OCI-LY1 (cell line): ENCODE measurements around the gene TMEM18.

Source experiments
- H2AFZ ChIP-seq: fragments of 200-600 bp; sonication (generic), shearing (Covaris generic); 2 replicates; pipeline ENCODE4 v1.6.0; 2014; ENCODE audit warnings: antibody characterized with exemption, mild to moderate bottlenecking, low read length
- H3F3A ChIP-seq: fragments of 200-600 bp; sonication (generic), shearing (Covaris generic); 2 replicates; pipeline ENCODE4 v1.6.0; 2014; ENCODE audit warnings: mild to moderate bottlenecking, antibody characterized with exemption, low read length, moderate library complexity; ENCODE audit not compliant: insufficient read depth
- H3K27ac ChIP-seq: fragments of 200-600 bp; sonication (generic); 2 replicates; pipeline ENCODE4 v1.5.1; 2014; ENCODE audit warnings: low read length, mixed run types, mild to moderate bottlenecking, low read depth; ENCODE audit not compliant: poor library complexity, severe bottlenecking
- H3K27me3 ChIP-seq: fragments of 200-600 bp; sonication (generic); 2 replicates; pipeline ENCODE4 v1.6.0; 2014; ENCODE audit warnings: antibody characterized with exemption, mild to moderate bottlenecking, low read length, moderate library complexity; ENCODE audit not compliant: insufficient read depth
- H3K36me3 ChIP-seq: fragments of 200-600 bp; sonication (generic); 2 replicates; pipeline ENCODE4 v1.6.1; 2014; ENCODE audit warnings: mild to moderate bottlenecking, antibody characterized with exemption, low read length, moderate library complexity, mixed read lengths; ENCODE audit not compliant: insufficient read depth
- H3K4me1 ChIP-seq: fragments of 200-600 bp; sonication (generic); 2 replicates; pipeline ENCODE4 v1.5.1; 2014; ENCODE audit warnings: mild to moderate bottlenecking, low read length, moderate library complexity; ENCODE audit not compliant: insufficient read depth, severe bottlenecking
- H3K4me2 ChIP-seq: fragments of 200-600 bp; sonication (generic), shearing (Covaris generic); 2 replicates; pipeline ENCODE4 v1.6.1; 2014; ENCODE audit warnings: low read length
- H3K4me3 ChIP-seq: fragments of 200-600 bp; sonication (generic); 2 replicates; pipeline ENCODE4 v1.5.1; 2014; ENCODE audit warnings: low read length, low read depth, mild to moderate bottlenecking, mixed read lengths; ENCODE audit not compliant: poor library complexity, severe bottlenecking
- H3K79me2 ChIP-seq: fragments of 200-600 bp; shearing (Covaris generic); 2 replicates; pipeline ENCODE4 v1.6.1; 2016; ENCODE audit warnings: mixed run types, low read length, mixed read lengths; ENCODE audit not compliant: insufficient read depth
- H3K9ac ChIP-seq: fragments of 200-600 bp; sonication (generic), shearing (Covaris generic); 2 replicates; pipeline ENCODE4 v1.6.1; 2014; ENCODE audit warnings: mild to moderate bottlenecking, low read length, mixed read lengths
- H3K9me2 ChIP-seq: fragments of 200-600 bp; sonication (generic), shearing (Covaris generic); 2 replicates; pipeline ENCODE4 v1.6.1; 2014; ENCODE audit warnings: low read depth, mild to moderate bottlenecking, low read length, mixed read lengths
- H3K9me3 ChIP-seq: fragments of 200-600 bp; shearing (Covaris generic); 2 replicates; pipeline ENCODE4 v1.6.1; 2014; ENCODE audit warnings: low read length, mixed read lengths
- H4K20me1 ChIP-seq: fragments of 200-600 bp; sonication (generic), shearing (Covaris generic); 2 replicates; pipeline ENCODE4 v1.6.0; 2016; ENCODE audit warnings: mild to moderate bottlenecking, low read length; ENCODE audit not compliant: insufficient read depth
- CTCF ChIP-seq: fragments of 200-600 bp; sonication (generic), shearing (Covaris generic); IDR thresholded peaks from 2 replicates; pipeline ENCODE4 v1.5.1; 2017; ENCODE audit warnings: mild to moderate bottlenecking, antibody characterized with exemption, low read length, moderate library complexity, mixed read lengths
- EZH2 ChIP-seq: fragments of 200-600 bp; sonication (generic), shearing (Covaris generic); IDR thresholded peaks from 2 replicates; pipeline ENCODE4 v1.8.0; 2017; ENCODE audit warnings: borderline replicate concordance, mixed run types, mild to moderate bottlenecking, antibody characterized with exemption, low read length, moderate library complexity, mixed read lengths

The TMEM18 gene

GRCh38 chr2:624551-625347 lies 52.5 kb downstream of the TMEM18 start:
- Histone ChIP-seq H3K4me1 (no peaks in the 10 kb centered on the region), H4K20me1 (no peaks in the 10 kb centered on the region), H3F3A (no peaks in the 10 kb centered on the region), H3K36me3 (no peaks in the 10 kb centered on the region), H3K9me3 (no peaks in the 10 kb centered on the region), H3K9ac (no peak overlapping the region), H3K9me2 (no peaks in the 10 kb centered on the region), H3K27ac (no peak overlapping the region), H3K4me3 (no peak overlapping the region), H2AFZ (no peak overlapping the region), H3K79me2 (no peaks in the 10 kb centered on the region), H3K27me3 (no peaks in the 10 kb centered on the region), H3K4me2 (no peak overlapping the region)
- TF ChIP-seq EZH2, result no peak
- no peak for TF ChIP-seq CTCF

GRCh38 chr2:624096-624495 lies 53.1 kb downstream of the TMEM18 start:
- Histone ChIP-seq H3K9me3 (no peaks in the 10 kb centered on the region), H3F3A (no peaks in the 10 kb centered on the region), H3K79me2 (no peaks in the 10 kb centered on the region), H3K27ac (no peak overlapping the region), H3K9ac (no peak overlapping the region), H3K4me2 (no peak overlapping the region), H4K20me1 (no peaks in the 10 kb centered on the region), H3K4me3 (no peak overlapping the region), H3K4me1 (no peaks in the 10 kb centered on the region), H3K9me2 (no peaks in the 10 kb centered on the region), H3K27me3 (no peaks in the 10 kb centered on the region), H3K36me3 (no peaks in the 10 kb centered on the region), H2AFZ (no peak overlapping the region)
- TF ChIP-seq CTCF (no peak), EZH2 (no peak)

- no peak overlapping the region for H3K4me2 ChIP-seq
- TF ChIP-seq EZH2, result no peak
- no peak for TF ChIP-seq CTCF
- no peak overlapping the region for H3K9ac ChIP-seq
- no peaks in the 10 kb centered on the region for H3F3A ChIP-seq
- no peak overlapping the region for H3K27ac ChIP-seq
- H3K27me3 ChIP-seq, result no peaks in the 10 kb centered on the region
- no peaks in the 10 kb centered on the region for H3K4me1 ChIP-seq
- no peaks in the 10 kb centered on the region for H4K20me1 ChIP-seq
- no peaks in the 10 kb centered on the region for H3K79me2 ChIP-seq
- H3K9me3 ChIP-seq, result no peaks in the 10 kb centered on the region
- no peaks in the 10 kb centered on the region for H3K36me3 ChIP-seq
- no peak overlapping the region for H2AFZ ChIP-seq
- H3K4me3 ChIP-seq, result no peak overlapping the region
- no peaks in the 10 kb centered on the region for H3K9me2 ChIP-seq
These were observed 53.9 kb downstream of the TMEM18 start for GRCh38 chr2:623130-623922.
